ENCODE measurements around the gene UBE2E3.

DNA sequence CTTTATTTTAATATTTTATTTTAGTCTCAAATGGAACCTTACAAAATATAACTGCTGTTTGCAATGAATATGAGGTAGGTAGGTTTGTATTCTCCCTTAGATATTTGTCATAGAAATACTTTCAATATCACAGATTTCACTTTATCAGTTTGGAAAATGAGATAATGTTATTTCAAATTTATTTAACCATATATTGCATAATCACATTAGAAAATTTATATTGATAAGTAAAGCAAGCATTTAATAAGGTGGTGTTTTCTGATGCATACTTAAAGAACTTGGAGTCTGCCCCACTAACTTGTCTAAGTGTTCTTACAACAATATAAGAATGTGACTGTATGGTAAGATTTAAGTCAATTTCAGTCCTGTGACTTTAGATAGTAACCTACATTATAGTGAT, 85.1 kb downstream of the UBE2E3 start:
- TF ChIP-seq, protein P1, sequence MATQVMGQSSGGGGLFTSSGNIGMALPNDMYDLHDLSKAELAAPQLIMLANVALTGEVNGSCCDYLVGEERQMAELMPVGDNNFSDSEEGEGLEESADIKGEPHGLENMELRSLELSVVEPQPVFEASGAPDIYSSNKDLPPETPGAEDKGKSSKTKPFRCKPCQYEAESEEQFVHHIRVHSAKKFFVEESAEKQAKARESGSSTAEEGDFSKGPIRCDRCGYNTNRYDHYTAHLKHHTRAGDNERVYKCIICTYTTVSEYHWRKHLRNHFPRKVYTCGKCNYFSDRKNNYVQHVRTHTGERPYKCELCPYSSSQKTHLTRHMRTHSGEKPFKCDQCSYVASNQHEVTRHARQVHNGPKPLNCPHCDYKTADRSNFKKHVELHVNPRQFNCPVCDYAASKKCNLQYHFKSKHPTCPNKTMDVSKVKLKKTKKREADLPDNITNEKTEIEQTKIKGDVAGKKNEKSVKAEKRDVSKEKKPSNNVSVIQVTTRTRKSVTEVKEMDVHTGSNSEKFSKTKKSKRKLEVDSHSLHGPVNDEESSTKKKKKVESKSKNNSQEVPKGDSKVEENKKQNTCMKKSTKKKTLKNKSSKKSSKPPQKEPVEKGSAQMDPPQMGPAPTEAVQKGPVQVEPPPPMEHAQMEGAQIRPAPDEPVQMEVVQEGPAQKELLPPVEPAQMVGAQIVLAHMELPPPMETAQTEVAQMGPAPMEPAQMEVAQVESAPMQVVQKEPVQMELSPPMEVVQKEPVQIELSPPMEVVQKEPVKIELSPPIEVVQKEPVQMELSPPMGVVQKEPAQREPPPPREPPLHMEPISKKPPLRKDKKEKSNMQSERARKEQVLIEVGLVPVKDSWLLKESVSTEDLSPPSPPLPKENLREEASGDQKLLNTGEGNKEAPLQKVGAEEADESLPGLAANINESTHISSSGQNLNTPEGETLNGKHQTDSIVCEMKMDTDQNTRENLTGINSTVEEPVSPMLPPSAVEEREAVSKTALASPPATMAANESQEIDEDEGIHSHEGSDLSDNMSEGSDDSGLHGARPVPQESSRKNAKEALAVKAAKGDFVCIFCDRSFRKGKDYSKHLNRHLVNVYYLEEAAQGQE (IDR thresholded peaks at IDR 0.05; ENCODE audit: unreplicated experiment), result no peak
- TF ChIP-seq POLR2AphosphoS5 (IDR thresholded peaks at IDR 0.05; ENCODE audit: low read depth), result no peak

All from GM23338 (cell line).